Immature natural killer cell (primary cell): ENCODE measurements around the gene KIAA0040. TPM values are rescaled to one million over a fixed set of nuclear protein-coding genes. Genes with fewer than 3 reads are reported as not detected.
"Not testable (repeated sequence)": the region's sequence is repeated elsewhere in the genome, so short reads cannot be mapped to it uniquely, and the experiment has no call there.

Experiments used
- DNase-seq, 3 donors: peaks; one replicate each; pipeline ENCODE4 v3.0.0; 2022; ENCODE audit warnings: mixed read lengths in 1 of 3
- H3K27ac Mint-ChIP-seq, 6 donors: one replicate each; pipeline ENCODE4 v1.8.0; 2020; ENCODE audit warnings: mixed read lengths in 6 of 6, mild to moderate bottlenecking in 5 of 6, inconsistent platforms in 4 of 6, moderate library complexity in 3 of 6
- H3K27me3 Mint-ChIP-seq, 3 donors: one replicate each; pipeline ENCODE4 v1.8.0; 2020 to 2021; ENCODE audit warnings: low read depth in 3 of 3, mild to moderate bottlenecking in 3 of 3, mixed read lengths in 3 of 3, moderate library complexity in 3 of 3, inconsistent platforms in 1 of 3
- H3K36me3 Mint-ChIP-seq, 3 donors: one replicate each; pipeline ENCODE4 v1.8.0; 2020; ENCODE audit warnings: mixed read lengths in 3 of 3, inconsistent platforms in 2 of 3, mild to moderate bottlenecking in 2 of 3
- H3K4me1 Mint-ChIP-seq, 2 donors: one replicate each; pipeline ENCODE4 v1.8.0; 2020; ENCODE audit warnings: inconsistent platforms in 2 of 2, mild to moderate bottlenecking in 2 of 2, mixed read lengths in 2 of 2, moderate library complexity in 1 of 2
- H3K4me3 Mint-ChIP-seq, 5 donors: one replicate each; pipeline ENCODE4 v1.8.0; 2020; ENCODE audit warnings: mild to moderate bottlenecking in 5 of 5, mixed read lengths in 5 of 5, inconsistent platforms in 3 of 5, moderate library complexity in 3 of 5
- H3K9me3 Mint-ChIP-seq, 6 donors: one replicate each; pipeline ENCODE4 v1.8.0; 2020; ENCODE audit warnings: mild to moderate bottlenecking in 6 of 6, mixed read lengths in 6 of 6, inconsistent platforms in 4 of 6, moderate library complexity in 3 of 6
- polyA plus RNA-seq, 3 donors: library from polyadenylated mRNA; unstranded; fragments of 300-500 nt; fragmentation: Illumina TruSeq; gene quantifications; one replicate each; pipeline ENCODE4 v1.2.3, GENCODE V29; 2021

The KIAA0040 gene
- polyA plus RNA-seq, 3 donors from 2014 or later: 11.8 to 23.6 (median 14.0) TPM

GRCh38 chr1:175116903-175117302, 75.7 kb downstream of the KIAA0040 start:
- no peak overlapping the region for H3K27ac Mint-ChIP-seq
- peaks cover 0 to 8% (median 0%) of the 10 kb centered on the region in 3 donors for H3K36me3 Mint-ChIP-seq
- H3K4me1 Mint-ChIP-seq: no peaks in the 10 kb centered on the region
- H3K27me3 Mint-ChIP-seq: peaks cover 3 to 14% (median 6%) of the 10 kb centered on the region in 3 donors
- H3K9me3 Mint-ChIP-seq: peaks cover 0 to 15% (median 7%) of the 10 kb centered on the region in 6 donors
- no peak overlapping the region for H3K4me3 Mint-ChIP-seq
- no peak for DNase-seq

DNA sequence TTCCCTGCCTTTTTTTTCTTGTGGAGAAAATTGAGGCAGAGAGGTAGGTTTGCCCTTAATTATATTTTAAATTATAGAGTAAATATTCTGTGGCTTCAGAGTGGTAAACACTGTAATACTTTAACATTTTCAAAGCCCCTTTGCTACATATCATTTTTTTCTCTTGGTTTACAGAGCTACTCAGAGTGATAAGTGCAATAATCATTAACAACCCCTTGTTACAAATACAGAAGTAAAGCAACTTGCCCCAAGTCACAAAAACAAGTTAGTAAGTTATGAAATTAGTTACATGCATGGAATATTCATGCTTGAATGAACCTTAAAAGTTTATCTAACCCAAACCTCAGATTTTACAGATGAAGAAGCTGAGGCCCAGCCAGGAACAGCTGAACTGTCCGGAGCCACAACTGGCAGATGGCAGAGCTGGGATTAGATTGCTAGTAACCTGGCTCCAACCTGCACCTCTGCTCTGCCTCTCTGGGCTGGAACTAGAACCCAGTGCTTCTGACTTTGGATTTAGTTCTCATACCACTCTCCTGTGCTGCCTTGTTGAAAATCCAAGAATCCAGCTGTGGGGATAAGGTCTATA, 76.3 kb downstream of the KIAA0040 start:
- Mint-ChIP-seq H3K4me3 (no peak overlapping the region), H3K27ac (no peak overlapping the region), H3K9me3 (peaks cover 0 to 15% (median 7%) of the 10 kb centered on the region in 6 donors), H3K36me3 (peaks cover 0 to 8% (median 0%) of the 10 kb centered on the region in 3 donors), H3K27me3 (peaks cover 3 to 17% (median 6%) of the 10 kb centered on the region in 3 donors), H3K4me1 (no peaks in the 10 kb centered on the region)
- DNase-seq: no peak

- H3K4me1 Mint-ChIP-seq: no peaks in the 10 kb centered on the region
- peaks cover 3 to 21% (median 10%) of the 10 kb centered on the region in 3 donors for H3K27me3 Mint-ChIP-seq
- no peak for DNase-seq
- peaks cover 0 to 8% (median 0%) of the 10 kb centered on the region in 3 donors for H3K36me3 Mint-ChIP-seq
- H3K9me3 Mint-ChIP-seq: peaks cover 0 to 15% (median 7%) of the 10 kb centered on the region in 6 donors
- H3K27ac Mint-ChIP-seq: no peak overlapping the region
- H3K4me3 Mint-ChIP-seq: no peak overlapping the region
Observed at GRCh38 chr1:175114996-175115395, 77.6 kb downstream of the KIAA0040 start.

- H3K27ac Mint-ChIP-seq, H3K36me3 Mint-ChIP-seq, H3K4me1 Mint-ChIP-seq, DNase-seq, H3K4me3 Mint-ChIP-seq, H3K9me3 Mint-ChIP-seq: not testable (repeated sequence)
- H3K27me3 Mint-ChIP-seq: peaks cover 0 to 14% (median 6%) of the 10 kb centered on the region in 3 donors
Observed at GRCh38 chr1:175108331-175108820, 84.2 kb downstream of the KIAA0040 start.

Other genes starting within 250 kb of the KIAA0040 start
- gene CACYBP, start 192.8 kb downstream of the KIAA0040 start, polyA plus RNA-seq: 100 to 1,000 TPM; 131 to 160 (median 135) TPM
- 10 to 100 TPM; 42.5 to 52.1 (median 44.4) TPM for gene MRPS14, start 169.4 kb downstream of the KIAA0040 start, polyA plus RNA-seq
- not detected for gene TNN, start 124.9 kb downstream of the KIAA0040 start, polyA plus RNA-seq